GM19455 (cell line): Measurements from ENCODE around the gene PPP1R3D.
"Not testable (repeated sequence)": the region's sequence is repeated elsewhere in the genome, so short reads cannot be mapped to it uniquely, and the experiment has no call there.

Experiments
- ATAC-seq: cut with Tn5 transposase; IDR thresholded peaks from one replicate; pipeline ENCODE4 v1.9.1; 2021; ENCODE audit not compliant: unreplicated experiment

Gene PPP1R3D

GRCh38 chr20:59925359-59925758 lies 14.7 kb downstream of the PPP1R3D start:
- ATAC-seq, result no peak

GRCh38 chr20:59923514-59923913 lies 16.6 kb downstream of the PPP1R3D start:
- no peak for ATAC-seq

- ATAC-seq, result no peak
Measured at GRCh38 chr20:59920944-59921343, 19.2 kb downstream of the PPP1R3D start.

DNA sequence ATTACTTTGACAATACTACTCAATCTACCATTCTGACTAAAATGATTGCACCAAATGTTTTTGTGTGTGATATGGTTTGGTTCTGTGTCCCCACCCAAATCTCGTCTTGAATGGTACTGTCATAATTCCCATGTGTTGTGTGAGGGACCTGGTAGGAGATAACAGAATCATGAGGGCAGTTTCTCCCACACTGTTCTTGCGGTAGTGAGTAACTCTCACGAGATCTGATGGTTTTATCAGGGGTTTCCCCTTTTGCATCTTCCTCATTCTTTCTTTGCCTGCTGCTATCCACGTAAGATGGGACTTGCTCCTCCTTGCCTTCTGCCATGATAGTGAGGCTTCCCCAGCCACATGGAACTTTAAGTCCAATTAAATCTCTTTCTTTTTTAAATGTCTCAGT lies 27.5 kb downstream of the PPP1R3D start:
- no peak for ATAC-seq

DNA sequence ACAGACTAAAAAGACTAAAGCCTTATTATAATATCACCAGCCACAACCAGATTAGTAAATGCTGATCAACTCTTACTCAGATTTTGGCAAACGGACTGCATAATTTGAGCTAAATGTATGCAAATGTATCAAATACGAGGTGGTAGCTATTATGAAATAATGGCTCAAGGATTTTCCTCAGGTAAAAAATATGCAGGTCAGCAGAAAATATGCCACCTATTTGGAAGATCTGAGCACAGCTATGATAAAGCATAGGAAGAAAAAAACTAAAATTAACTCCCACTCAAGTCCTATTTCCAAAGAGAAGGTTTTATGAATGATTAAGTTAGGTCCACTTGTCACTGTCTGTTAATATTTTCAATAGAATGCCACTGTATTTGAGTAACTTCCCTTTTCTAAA lies 29.1 kb downstream of the PPP1R3D start:
- ATAC-seq, result no peak

DNA sequence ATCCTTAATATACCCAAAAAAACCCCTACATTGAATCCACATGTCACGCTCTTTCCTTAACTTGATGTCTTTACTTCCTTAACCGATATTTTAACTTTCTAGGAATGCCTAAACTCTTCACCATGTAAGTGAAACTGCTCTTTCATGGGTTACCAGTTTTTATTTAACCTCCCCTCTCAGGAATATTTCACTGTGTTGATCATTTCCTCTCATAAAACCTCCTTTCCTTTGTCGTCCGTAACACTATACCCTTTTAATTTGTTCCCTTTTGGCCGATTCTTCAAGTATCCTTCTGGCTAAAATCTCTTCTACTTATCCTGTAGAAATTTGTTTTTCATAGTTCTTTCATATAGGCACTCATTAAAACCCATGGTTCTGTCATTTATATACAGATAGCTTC lies 31.2 kb downstream of the PPP1R3D start:
- ATAC-seq, result no peak

DNA sequence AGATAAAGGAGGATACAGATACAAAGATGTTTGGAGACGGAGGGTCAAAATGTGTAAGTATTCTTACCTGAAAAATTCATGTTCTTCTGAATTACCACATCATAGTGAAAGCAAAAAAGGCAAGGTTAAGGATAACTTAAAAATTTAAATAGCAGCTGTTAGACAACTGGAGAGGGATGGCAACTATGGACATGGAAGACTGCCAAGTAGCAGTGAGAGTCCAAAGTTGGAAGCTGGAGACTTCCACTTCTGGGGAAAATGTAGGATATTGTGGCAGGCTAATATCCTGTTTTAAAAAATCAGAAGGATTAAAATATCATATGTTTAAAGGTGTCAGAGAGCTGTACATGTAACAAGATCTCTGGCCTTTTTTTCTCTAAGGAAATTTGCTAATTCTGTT lies 36.5 kb downstream of the PPP1R3D start:
- no peak for ATAC-seq

- no peak for ATAC-seq
Measured at GRCh38 chr20:59902470-59902869, 37.6 kb downstream of the PPP1R3D start.

GRCh38 chr20:59895908-59896307 lies 44.2 kb downstream of the PPP1R3D start:
- no peak for ATAC-seq

- no peak for ATAC-seq
Measured at GRCh38 chr20:59891581-59891980, 48.5 kb downstream of the PPP1R3D start.

DNA sequence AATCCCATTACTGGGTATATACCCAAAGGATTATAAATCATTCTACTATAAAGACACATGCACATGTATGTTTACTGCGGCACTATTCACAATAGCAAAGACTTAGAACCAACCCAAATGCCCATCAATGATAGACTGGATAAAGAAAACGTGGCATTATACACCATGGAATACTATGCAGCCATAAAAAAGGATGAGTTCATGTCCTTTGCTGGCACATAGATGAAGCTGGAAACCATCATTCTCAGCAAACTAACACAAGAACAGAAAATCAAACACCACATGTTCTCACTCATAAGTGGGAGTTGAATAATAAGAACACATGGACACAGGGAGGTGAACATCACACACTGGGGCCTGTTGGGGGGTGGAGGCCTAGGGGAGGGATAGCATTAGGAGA lies 50.1 kb downstream of the PPP1R3D start:
- not testable (repeated sequence) for ATAC-seq

GRCh38 chr20:59888050-59888449 lies 52.1 kb downstream of the PPP1R3D start:
- no peak for ATAC-seq
